Sigmoid colon (tissue), 4 donors: ENCODE results near the gene ATP2B2.

ENCODE experiments used
- CTCF ChIP-seq, 4 experiments: fragments of 450-650 bp in 3 of 4; fragments of 200-600 bp in 1 of 4; IDR thresholded peaks; one replicate each; pipeline ENCODE4 v1.5.1; 2016 to 2019; ENCODE audit warnings: antibody characterized with exemption in 4 of 4, mild to moderate bottlenecking in 3 of 4, moderate library complexity in 2 of 4
- EP300 ChIP-seq, 4 donors: sonication (generic); formaldehyde crosslinking; IDR thresholded peaks; one replicate each; pipeline ENCODE4 v1.6.1; 2017; ENCODE audit warnings: antibody characterized with exemption in 4 of 4
- POLR2A ChIP-seq, 2 donors: fragments of 450-650 bp; IDR thresholded peaks; one replicate each; pipeline ENCODE4 v1.6.1; 2016; ENCODE audit warnings: antibody characterized with exemption in 2 of 2, mild to moderate bottlenecking in 2 of 2, moderate library complexity in 2 of 2
- POLR2AphosphoS5 ChIP-seq, 4 donors: sonication (generic); formaldehyde crosslinking; IDR thresholded peaks; one replicate each; pipeline ENCODE4 v1.6.1; 2017; ENCODE audit warnings: antibody characterized with exemption in 4 of 4

- TF ChIP-seq CTCF (IDR thresholded peaks at IDR 0.05) (no peak), POLR2A (IDR thresholded peaks at IDR 0.05) (no peak), POLR2AphosphoS5 (IDR thresholded peaks at IDR 0.05) (no peak), EP300 (IDR thresholded peaks at IDR 0.05) (no peak)
Measured at GRCh38 chr3:10492364-10493201, 12.8 kb downstream of the ATP2B2 start.
